BE2C (cell line): Measurements from ENCODE around the gene PTOV1.

Experiments
- DNase-seq: peaks from one replicate; pipeline ENCODE4 v3.0.0-alpha.2; 2020
- H3K27me3 ChIP-seq: fragments of 250-450 bp; sonication (Bioruptor Pico); 2 replicates; pipeline ENCODE4 v1.5.1; 2020; ENCODE audit warnings: mild to moderate bottlenecking
- H3K36me3 ChIP-seq: fragments of 250-450 bp; sonication (Bioruptor Pico); 2 replicates; pipeline ENCODE4 v1.5.1; 2020; ENCODE audit warnings: mild to moderate bottlenecking
- H3K4me1 ChIP-seq: fragments of 250-450 bp; sonication (Bioruptor Pico); 2 replicates; pipeline ENCODE4 v1.5.1; 2020
- H3K4me3 ChIP-seq: 2 replicates; pipeline ENCODE4 v1.5.1; 2011; ENCODE audit warnings: low read depth, low read length
- H3K9me3 ChIP-seq: fragments of 250-450 bp; sonication (Bioruptor Pico); 2 replicates; pipeline ENCODE4 v1.5.1; 2020
- TF ChIP-seq, protein P1 (sequence below): IDR thresholded peaks from 2 replicates; pipeline ENCODE4 v1.5.1; 2012; ENCODE audit warnings: mild to moderate bottlenecking, low read depth, low read length

Gene PTOV1

DNA sequence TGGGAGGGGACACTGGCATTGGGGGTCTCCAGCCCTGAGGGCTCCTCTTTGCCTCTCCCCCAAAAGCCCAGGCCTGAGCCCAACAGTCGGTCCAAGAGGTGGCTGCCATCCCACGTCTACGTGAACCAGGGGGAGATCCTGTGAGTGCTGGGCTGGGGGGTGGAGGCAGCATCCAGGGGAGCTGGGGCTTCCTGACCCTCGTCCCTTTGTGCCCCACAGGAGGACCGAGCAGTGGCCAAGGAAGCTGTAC lies 6.8 kb downstream of the PTOV1 start:
- DNase-seq, result no peak
- peaks cover 76% of the 10 kb centered on the region for H3K36me3 ChIP-seq
- peaks cover 11% of the 10 kb centered on the region for H3K4me1 ChIP-seq
- no peaks in the 10 kb centered on the region for H3K9me3 ChIP-seq
- TF ChIP-seq, protein P1, sequence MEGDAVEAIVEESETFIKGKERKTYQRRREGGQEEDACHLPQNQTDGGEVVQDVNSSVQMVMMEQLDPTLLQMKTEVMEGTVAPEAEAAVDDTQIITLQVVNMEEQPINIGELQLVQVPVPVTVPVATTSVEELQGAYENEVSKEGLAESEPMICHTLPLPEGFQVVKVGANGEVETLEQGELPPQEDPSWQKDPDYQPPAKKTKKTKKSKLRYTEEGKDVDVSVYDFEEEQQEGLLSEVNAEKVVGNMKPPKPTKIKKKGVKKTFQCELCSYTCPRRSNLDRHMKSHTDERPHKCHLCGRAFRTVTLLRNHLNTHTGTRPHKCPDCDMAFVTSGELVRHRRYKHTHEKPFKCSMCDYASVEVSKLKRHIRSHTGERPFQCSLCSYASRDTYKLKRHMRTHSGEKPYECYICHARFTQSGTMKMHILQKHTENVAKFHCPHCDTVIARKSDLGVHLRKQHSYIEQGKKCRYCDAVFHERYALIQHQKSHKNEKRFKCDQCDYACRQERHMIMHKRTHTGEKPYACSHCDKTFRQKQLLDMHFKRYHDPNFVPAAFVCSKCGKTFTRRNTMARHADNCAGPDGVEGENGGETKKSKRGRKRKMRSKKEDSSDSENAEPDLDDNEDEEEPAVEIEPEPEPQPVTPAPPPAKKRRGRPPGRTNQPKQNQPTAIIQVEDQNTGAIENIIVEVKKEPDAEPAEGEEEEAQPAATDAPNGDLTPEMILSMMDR, result no peak
- H3K4me3 ChIP-seq, result no peak overlapping the region
- no peaks in the 10 kb centered on the region for H3K27me3 ChIP-seq

DNA sequence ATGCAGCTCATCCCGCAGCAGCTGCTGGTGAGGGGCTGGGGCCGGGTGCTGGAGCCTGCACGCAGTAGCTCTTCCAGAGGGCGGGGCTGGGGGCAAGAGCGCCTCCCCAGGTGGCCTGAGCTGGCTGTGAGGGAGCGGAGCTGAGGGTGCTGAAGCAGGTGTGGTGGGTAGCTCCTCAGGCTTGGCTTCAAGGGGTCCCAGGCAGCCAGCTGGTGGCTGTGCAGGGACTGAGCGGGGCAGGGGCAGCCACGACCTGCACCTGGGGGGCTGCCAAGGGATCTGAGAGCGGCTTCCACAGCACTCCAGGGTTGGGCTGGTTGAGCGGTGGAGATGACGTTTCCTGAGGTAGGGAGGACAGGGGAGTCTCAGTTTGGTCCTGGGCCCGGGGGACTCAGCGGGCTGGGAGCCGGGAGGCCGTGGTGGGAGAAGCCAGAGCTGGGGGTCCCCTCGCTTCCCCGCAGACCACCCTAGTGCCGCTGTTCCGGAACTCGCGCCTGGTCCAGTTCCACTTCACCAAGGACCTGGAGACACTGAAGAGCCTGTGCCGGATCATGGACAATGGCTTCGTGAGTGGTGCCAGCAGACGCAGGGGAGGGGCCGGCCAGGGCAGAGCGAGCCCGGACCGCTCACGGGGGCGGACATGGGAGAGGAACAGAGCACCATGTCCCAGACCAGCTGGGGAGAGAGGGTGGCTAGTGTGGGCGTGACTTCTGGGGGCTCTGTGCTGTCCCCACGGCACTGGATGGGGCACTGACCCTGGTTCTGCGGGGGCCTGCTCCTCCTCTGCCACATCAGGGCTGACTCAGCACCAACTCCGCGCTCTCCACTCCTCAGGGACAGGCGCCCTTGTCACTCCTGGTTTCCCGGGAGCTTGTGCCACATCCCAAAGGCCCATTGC lies 7.4 kb downstream of the PTOV1 start:
- H3K36me3 ChIP-seq, result peaks cover 82% of the 10 kb centered on the region
- DNase-seq, result no peak
- TF ChIP-seq, protein P1, result no peak
- no peak overlapping the region for H3K4me3 ChIP-seq
- no peaks in the 10 kb centered on the region for H3K27me3 ChIP-seq
- peaks cover 11% of the 10 kb centered on the region for H3K4me1 ChIP-seq
- no peaks in the 10 kb centered on the region; the same call in 1 of the 2 replicates for H3K9me3 ChIP-seq

DNA sequence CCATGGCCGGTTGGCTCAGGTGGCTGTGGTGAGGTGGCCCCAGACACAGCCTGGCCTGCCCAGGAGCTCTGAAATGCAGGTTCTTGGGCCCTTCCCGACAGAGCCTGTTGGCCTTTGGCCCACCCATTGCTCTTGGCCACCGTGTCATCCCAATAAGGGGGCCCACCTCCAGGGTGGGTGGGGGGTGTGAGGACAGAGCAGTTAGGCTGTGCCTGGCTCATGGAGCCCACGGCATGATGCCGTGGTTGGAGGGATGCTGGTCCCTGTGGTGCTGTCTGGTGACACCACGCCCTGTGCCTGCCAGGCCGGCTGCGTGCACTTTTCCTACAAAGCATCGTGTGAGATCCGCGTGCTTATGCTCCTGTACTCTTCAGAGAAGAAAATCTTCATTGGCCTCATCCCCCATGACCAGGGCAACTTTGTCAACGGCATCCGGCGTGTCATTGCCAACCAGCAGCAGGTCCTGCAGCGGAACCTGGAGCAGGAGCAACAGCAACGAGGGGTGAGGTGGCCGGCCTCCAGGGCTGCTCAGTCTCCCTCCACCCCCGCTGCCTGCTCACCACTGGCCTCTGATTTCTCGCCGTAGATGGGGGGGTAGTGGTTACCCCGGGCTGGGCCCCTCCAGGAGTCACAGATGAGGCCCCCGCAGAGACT lies 8.8 kb downstream of the PTOV1 start:
- DNase-seq, result no peak
- H3K27me3 ChIP-seq, result no peaks in the 10 kb centered on the region
- H3K4me3 ChIP-seq, result no peak overlapping the region
- peaks cover 11% of the 10 kb centered on the region for H3K4me1 ChIP-seq
- no peaks in the 10 kb centered on the region; the same call in 1 of the 2 replicates for H3K9me3 ChIP-seq
- H3K36me3 ChIP-seq, result peaks cover 90% of the 10 kb centered on the region
- TF ChIP-seq, protein P1, result no peak

DNA sequence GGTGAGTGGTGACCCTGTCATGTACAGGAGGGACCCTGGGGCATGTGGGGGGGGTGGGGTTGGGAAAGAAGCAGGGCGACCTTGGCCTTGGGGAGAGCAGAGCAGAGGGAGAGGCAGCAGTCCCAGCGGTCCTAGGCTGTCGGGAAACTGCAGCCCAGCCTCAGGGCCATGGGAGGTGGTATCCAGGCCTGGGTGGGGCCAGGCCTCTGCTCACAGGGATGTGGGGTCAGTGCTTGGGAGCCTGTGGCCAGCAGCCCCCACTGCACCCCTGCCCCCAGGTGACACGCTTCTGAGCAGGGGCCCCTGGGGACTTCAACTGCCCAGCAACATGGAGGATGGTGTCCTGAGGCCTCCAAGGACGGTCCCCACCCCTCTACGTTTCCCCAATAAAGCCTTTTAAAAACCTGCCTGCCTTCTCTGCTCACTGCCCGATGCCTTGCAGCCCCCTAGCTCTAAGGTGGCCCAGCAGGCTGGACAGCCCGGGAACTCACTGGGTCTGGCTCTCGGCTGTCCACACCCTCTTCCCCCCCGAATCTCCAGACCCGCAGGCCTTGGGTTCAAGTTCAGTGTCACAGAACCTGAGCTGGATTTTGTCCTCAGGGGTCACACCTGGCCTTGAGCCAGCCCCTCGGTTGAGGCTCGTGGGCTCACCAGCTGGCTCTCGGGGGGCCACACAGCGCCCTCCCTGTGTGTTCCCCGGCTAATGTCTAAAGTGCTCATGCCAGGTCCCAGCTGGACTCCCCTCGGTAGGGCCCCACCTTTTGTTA lies 9.6 kb downstream of the PTOV1 start:
- Histone ChIP-seq H3K4me3 (no peak overlapping the region), H3K36me3 (peaks cover 90% of the 10 kb centered on the region)

DNA sequence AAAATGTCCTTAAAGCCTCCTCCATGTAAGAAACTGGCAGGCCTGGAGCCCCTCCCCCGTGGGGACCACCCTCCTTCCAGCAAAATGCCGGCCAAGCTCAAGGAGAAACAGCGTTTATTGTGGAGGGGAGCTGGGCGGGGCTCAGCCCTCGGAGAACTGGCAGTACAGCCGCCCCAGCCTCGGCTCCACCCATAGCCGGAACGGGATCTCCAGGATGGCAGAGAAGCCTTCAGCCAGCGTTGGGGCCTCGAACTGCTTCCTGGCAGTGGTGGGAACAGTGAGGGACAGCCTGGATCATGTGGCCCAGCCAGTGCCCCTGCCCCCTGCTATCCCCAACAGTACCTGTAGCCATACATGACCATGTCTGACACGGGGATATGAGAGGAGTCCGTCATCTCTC lies 10.1 kb downstream of the PTOV1 start:
- TF ChIP-seq, protein P1, result no peak
- DNase-seq, result no peak

More for the DNA sequence above, 9.6 kb downstream of the PTOV1 start:
- Histone ChIP-seq H3K27me3 (no peaks in the 10 kb centered on the region), H3K9me3 (no peaks in the 10 kb centered on the region; the same call in 1 of the 2 replicates), H3K4me1 (peaks cover 14% of the 10 kb centered on the region)
- TF ChIP-seq, protein P1, result no peak
- DNase-seq, result no peak

More for the DNA sequence above, 10.1 kb downstream of the PTOV1 start:
- Histone ChIP-seq H3K9me3 (no peaks in the 10 kb centered on the region; the same call in 1 of the 2 replicates), H3K4me3 (no peak overlapping the region), H3K36me3 (peaks cover 86% of the 10 kb centered on the region), H3K4me1 (peaks cover 19% of the 10 kb centered on the region), H3K27me3 (no peaks in the 10 kb centered on the region)
